Stimulated activated naive CD8-positive, alpha-beta T cell treated with anti-CD3 and anti-CD28 coated beads, Interleukin-15, amount 100 ng/mL, for 72 hours (primary cell): ENCODE data around the gene CCDC88C.
"Not testable (repeated sequence)": the region's sequence is repeated elsewhere in the genome, so short reads cannot be mapped to it uniquely, and the experiment has no call there.

Experiments
- ATAC-seq: fragments of 150-1000 bp; cut with Tn5 transposase; 2 replicates; pipeline ENCODE4 v1.10.0; 2021; ENCODE audit warnings: mild to moderate bottlenecking, moderate library complexity
- DNase-seq, 2 donors: peaks; one replicate each; pipeline ENCODE4 v3.0.0; 2021 to 2022
- H3K27ac Mint-ChIP-seq, 2 donors: one replicate each; pipeline ENCODE4 v1.8.0; 2022; ENCODE audit warnings: mild to moderate bottlenecking in 2 of 2, mixed read lengths in 2 of 2, moderate library complexity in 2 of 2
- H3K27me3 Mint-ChIP-seq: one replicate; pipeline ENCODE4 v1.8.0; 2022; ENCODE audit warnings: mixed read lengths
- H3K4me1 Mint-ChIP-seq: one replicate; pipeline ENCODE4 v1.8.0; 2022; ENCODE audit warnings: mild to moderate bottlenecking, mixed read lengths
- H3K4me3 Mint-ChIP-seq, 2 donors: one replicate each; pipeline ENCODE4 v1.8.0; 2022; ENCODE audit warnings: mild to moderate bottlenecking in 2 of 2, mixed read lengths in 2 of 2, moderate library complexity in 1 of 2
- H3K9me3 Mint-ChIP-seq, 2 donors: one replicate each; pipeline ENCODE4 v1.8.0; 2022; ENCODE audit warnings: mixed read lengths in 2 of 2

Gene CCDC88C

DNA sequence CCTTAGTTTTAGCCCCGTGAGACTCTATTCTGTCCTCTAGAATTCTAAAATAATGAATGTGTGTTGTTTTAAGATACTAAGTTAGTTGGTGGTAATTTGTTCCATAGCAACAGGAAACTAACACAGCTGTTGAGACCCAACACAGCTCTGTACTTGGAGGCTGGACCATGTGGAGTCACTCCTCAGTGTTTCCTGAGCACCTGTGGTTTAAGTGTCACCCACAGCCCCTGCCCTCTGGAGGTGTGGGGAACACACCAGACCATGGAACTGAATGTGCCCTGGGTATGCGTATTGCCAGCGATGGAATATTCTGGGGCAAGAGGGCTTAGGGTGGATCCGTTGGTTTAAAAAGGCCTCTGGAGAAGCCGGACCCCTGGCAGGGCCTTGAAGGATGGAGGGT is 156.5 kb downstream of the CCDC88C start:
- Mint-ChIP-seq H3K27ac (peak overlapping the region; percentile 2 to 92), H3K4me3 (peak overlapping the region; percentile 1 to 27), H3K27me3 (no peaks in the 10 kb centered on the region), H3K9me3 (peaks cover 0 to 4% of the 10 kb centered on the region in 2 donors), H3K4me1 (peaks cover 84% of the 10 kb centered on the region)
- DNase-seq (peak; percentile 43 to 69), ATAC-seq (peak; percentile 93)

DNA sequence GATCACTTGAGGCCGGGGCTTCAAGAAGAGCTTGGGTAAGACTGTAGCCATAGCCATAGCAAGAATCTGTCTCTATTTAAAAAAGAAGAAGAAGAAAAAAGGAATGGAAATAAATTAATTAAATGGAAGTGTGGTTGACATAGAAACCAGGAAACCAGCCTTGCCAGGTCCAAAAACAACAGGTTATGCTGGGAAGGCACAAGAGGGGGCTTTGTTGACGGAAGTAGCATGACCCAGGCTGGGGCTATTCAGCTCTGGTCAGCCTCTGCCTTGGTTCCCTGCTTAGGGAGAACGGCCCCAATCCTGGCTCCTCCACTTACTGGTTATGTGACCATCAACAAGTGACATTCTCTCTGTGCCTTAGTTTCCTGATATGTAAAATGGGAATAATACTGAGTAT is 158.7 kb downstream of the CCDC88C start:
- Mint-ChIP-seq H3K4me1 (peaks cover 83% of the 10 kb centered on the region), H3K9me3 (peaks cover 0 to 4% of the 10 kb centered on the region in 2 donors), H3K27me3 (no peaks in the 10 kb centered on the region), H3K27ac (peak overlapping the region in 1 of 2 donors; percentile 54), H3K4me3 (no peak overlapping the region)
- ATAC-seq (no peak), DNase-seq (no peak)

DNA sequence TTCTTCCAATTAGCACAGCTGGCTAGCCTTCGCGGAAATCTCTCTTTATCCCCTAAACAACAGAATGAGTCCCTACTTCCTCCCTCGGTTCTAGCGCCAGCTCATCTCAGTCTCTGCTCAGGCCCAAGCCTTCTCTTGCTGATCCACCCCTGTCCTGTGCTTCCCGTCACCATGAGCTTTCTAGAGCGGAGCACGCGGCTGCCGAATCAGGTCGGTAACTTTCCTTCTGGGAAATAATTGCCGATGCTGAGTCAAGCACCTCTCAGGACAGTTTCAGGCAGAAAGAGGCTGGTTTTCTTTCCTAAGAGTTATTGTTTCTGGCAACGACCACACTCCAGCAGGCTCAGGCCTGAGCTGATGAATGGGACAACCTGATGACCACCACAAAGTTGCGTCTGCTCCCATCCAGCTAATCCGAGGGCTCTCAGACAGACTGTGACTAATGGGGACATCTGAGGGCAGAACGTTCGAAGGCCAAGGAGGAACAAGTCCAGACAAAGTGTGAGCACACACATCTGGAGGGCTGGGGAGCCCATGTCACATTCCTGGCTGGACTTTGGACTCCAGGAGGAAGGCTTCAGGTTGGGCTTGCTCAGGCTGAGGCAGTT is 159.5 kb downstream of the CCDC88C start:
- no peaks in the 10 kb centered on the region for H3K27me3 Mint-ChIP-seq
- ATAC-seq, result no peak

DNA sequence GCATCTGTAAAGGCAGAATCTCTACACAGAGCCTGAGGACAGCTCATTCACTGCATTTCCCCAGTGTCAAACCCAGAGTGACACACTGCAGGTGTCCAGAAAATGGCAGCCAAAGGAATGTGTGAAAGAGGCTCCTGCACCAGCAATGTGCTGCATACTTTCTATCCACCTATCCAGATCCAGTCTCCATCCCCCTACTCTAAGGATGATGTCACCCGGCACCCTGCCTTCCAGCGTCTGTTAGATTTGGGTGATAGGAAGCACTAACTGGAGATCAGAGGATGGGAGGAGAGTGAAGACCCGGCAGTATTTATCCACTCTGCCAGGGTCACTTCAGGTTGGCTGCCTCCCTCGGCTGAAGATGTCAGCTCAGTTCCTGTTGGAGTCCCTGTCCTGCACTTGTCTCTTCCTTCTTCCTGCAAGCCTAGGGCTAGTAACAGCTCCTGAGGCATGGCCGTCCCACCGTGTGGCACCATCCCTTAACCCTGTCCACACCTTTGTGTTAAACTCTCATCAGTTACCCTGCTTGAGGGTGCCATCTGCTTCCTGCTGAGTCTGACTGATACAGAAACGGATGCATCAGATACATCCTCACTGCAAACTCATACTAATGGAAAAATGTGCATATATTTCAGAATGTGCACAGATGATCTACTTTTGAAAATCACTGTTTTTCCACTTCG is 160.2 kb downstream of the CCDC88C start:
- peaks cover 79% of the 10 kb centered on the region for H3K4me1 Mint-ChIP-seq
- H3K27me3 Mint-ChIP-seq, result no peaks in the 10 kb centered on the region
- no peak for ATAC-seq
- H3K4me3 Mint-ChIP-seq, result peak overlapping the region in 1 of 2 donors; percentile 33
- H3K9me3 Mint-ChIP-seq, result peaks cover 0 to 4% of the 10 kb centered on the region in 2 donors
- peak overlapping the region in 1 of 2 donors; percentile 57 for H3K27ac Mint-ChIP-seq
- no peak for DNase-seq

More for the DNA sequence above, 159.5 kb downstream of the CCDC88C start:
- Mint-ChIP-seq H3K4me1 (peaks cover 79% of the 10 kb centered on the region), H3K27ac (peak overlapping the region in 1 of 2 donors; percentile 57), H3K9me3 (peaks cover 0 to 4% of the 10 kb centered on the region in 2 donors), H3K4me3 (no peak overlapping the region)
- DNase-seq, result no peak

DNA sequence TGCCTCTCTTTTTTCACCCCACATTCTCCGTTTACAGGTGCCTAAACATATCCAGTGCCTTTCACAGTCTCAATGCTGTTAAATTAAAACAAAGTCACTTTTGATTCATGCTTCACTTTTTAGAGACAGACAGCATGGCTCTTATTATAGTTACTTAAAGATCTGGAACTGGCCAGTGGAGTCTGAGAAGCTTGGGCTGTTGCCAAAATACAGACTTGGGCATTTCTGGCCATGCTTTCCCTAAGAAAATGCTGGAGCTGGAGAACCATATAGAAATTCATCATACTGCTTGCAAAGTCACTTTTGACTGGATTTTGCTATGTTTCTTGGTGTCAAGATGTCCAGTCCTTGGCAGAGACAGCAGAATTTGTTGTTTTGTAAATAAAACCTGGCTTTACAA is 161.0 kb downstream of the CCDC88C start:
- Mint-ChIP-seq H3K27ac (no peak overlapping the region), H3K4me1 (peaks cover 79% of the 10 kb centered on the region), H3K9me3 (peaks cover 0 to 4% of the 10 kb centered on the region in 2 donors), H3K4me3 (no peak overlapping the region), H3K27me3 (no peaks in the 10 kb centered on the region)
- DNase-seq (no peak), ATAC-seq (no peak)

DNA sequence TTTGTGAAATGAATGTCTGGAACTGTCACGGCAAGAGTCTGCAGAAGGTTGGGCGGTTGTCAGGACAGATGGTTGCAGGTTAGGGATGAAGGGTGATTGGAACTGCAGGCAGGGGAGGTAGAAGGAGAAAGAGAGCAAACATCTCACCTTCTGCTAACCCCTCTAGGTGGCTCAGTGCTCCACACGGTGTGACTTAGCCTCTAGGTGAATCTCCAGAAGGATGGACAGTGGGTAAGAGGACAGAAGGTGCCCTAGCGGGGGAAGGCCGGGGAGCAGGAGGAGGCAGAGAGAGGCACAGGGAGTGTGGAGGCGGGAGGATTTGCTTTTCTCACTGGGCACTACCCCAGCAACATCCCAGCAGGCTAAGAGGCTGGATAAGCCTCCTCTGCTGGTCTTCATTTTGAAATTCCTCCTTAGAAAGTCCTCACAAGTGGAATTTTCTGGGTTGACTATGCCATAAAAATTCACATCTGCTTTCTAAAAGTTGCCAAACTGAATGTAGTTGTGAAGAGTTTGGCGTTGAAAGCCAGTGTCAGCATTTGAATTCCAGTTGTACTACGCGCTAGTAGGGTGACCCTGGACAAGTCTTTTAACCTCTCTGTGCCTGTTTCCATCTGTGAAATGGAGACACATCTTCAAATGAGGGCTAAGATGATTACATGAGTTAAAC is 162.5 kb downstream of the CCDC88C start:
- DNase-seq (no peak), ATAC-seq (no peak)
- no peaks in the 10 kb centered on the region for H3K27me3 Mint-ChIP-seq
- peaks cover 81% of the 10 kb centered on the region for H3K4me1 Mint-ChIP-seq
- H3K9me3 Mint-ChIP-seq, result no peaks in the 10 kb centered on the region
- H3K27ac Mint-ChIP-seq, result peak overlapping the region; percentile 67 to 76
- H3K4me3 Mint-ChIP-seq, result no peak overlapping the region

DNA sequence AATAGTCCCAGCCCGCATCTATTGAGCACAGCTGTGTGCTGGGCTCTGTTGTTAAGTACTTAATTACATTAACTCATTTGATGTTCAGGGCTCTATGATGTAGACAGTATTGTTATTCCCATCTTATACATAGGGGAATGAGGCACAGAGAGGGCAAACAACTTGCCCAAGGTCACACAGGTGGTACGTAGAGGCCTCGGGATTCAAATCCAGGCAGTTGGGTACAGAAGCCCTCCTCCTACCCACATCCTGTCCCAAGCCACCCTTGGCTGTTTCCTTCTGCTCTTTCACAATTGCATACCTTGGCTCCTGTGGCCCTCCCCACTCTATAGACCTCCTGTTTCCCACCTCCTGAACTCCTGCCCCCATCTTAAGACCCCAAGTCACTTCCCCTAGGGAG is 163.2 kb downstream of the CCDC88C start:
- H3K27ac Mint-ChIP-seq, result peak overlapping the region; percentile 67 to 76
- H3K27me3 Mint-ChIP-seq, result no peaks in the 10 kb centered on the region
- H3K4me1 Mint-ChIP-seq, result peaks cover 82% of the 10 kb centered on the region
- no peaks in the 10 kb centered on the region for H3K9me3 Mint-ChIP-seq
- ATAC-seq (peak; percentile 62), DNase-seq (no peak)
- H3K4me3 Mint-ChIP-seq, result peak overlapping the region; percentile 66 to 74

DNA sequence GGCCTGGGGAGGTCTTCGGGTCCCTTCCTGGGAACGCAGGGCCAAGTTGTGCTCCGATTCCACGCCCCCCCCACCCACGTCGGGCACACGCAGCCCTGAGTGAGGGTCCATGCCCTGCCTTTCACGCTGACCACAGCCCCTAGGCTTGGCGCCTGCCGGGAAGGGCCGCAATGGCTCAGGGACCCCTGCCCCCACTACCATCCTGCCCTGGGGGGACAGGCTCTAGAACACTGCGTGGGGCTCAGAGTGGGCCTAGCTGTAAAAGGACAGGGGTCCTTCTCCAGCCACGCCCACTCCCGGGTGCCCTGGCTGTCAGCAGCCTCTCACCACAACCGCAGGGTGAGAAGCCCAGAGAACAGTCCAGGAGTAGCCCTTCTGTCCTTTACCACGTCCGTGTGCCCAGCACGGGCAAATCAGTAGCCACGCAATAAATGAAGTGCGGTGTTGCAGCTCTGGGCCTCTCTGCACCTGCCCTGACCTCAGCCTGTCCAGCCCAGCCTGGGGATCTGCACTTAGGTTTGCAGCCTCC is 163.8 kb downstream of the CCDC88C start:
- no peaks in the 10 kb centered on the region for H3K27me3 Mint-ChIP-seq
- ATAC-seq, result peak; percentile 1

DNA sequence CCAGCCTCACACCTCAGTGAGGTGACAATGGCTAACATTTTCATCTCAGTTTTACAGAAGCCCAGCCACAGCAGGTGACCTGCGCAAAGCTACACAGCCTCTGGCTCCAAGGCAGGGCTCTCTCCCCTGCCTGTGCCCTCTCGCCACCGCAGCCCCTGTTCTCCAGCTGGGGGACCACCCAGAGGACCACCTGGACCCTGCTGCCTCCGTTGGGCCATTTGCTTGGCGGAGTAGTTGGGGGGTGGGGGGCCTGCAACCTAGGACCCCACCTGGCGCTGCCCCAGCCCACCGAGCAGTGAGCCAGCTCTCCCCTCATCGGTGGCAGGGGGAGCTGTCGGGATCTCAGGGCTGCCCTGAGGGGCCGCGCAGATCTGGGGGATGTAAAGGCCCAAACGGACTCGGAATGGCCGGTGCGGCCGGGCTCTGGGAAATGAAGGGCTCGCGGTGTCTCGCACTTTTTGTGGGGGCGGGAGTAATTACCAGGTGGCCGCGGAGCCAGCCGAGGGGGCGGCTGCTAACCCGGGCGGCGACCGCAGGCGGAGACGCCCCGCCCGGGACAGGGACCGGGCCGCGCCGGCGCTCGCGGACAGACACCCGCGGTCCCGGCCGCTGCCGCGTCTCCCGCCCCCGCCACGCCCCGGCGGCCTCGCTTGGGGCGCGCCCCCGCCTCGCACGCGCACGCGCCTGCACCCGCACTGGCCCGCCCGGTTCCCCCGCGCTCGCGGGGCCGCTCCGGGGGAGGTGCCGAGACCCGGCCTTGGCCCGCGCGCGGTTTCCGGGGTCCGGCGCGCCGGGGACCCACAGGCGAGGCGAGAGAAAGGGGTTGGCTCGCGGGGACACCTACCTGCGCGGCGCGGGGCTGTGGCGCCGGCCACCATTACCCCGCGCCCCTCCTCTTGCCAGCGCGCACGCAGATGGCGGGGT is 164.5 kb downstream of the CCDC88C start:
- Mint-ChIP-seq H3K9me3 (no peaks in the 10 kb centered on the region), H3K4me3 (peak overlapping the region; percentile 66 to 80), H3K27ac (peak overlapping the region in 1 of 2 donors; percentile 68), H3K4me1 (peaks cover 87% of the 10 kb centered on the region), H3K27me3 (no peaks in the 10 kb centered on the region)
- DNase-seq, result peak; percentile 33 to 44
- ATAC-seq, result peak; percentile 35

More for the DNA sequence above, 163.8 kb downstream of the CCDC88C start:
- peak overlapping the region; percentile 66 to 74 for H3K4me3 Mint-ChIP-seq
- H3K27ac Mint-ChIP-seq, result peak overlapping the region; percentile 38 to 54
- peaks cover 87% of the 10 kb centered on the region for H3K4me1 Mint-ChIP-seq
- no peaks in the 10 kb centered on the region for H3K9me3 Mint-ChIP-seq
- no peak for DNase-seq

DNA sequence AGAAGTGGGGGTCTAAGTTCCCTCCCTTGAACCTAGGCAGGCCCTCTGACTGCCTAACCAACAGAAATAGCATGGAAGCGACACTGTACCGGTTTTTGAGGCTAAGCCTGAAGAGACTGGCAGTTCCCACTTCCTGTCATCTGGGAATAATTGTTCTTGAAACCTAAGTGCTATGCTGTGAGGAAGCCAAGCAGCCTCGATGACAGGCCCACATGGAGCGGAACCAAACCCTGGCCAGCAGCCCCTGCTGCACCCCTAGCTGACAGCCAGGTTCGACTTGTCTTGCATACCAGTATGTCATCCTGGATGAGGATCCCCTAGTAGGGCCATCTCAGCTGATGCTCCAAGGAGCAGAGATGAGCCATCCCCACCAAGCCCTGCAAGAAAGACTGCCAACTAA is 166.7 kb downstream of the CCDC88C start:
- ATAC-seq, result no peak
- no peak overlapping the region for H3K27ac Mint-ChIP-seq
- H3K27me3 Mint-ChIP-seq, result no peaks in the 10 kb centered on the region
- no peak for DNase-seq
- H3K4me1 Mint-ChIP-seq, result peaks cover 92% of the 10 kb centered on the region
- peaks cover 6 to 8% of the 10 kb centered on the region in 2 donors for H3K9me3 Mint-ChIP-seq
- peak overlapping the region in 1 of 2 donors; percentile 67 for H3K4me3 Mint-ChIP-seq

DNA sequence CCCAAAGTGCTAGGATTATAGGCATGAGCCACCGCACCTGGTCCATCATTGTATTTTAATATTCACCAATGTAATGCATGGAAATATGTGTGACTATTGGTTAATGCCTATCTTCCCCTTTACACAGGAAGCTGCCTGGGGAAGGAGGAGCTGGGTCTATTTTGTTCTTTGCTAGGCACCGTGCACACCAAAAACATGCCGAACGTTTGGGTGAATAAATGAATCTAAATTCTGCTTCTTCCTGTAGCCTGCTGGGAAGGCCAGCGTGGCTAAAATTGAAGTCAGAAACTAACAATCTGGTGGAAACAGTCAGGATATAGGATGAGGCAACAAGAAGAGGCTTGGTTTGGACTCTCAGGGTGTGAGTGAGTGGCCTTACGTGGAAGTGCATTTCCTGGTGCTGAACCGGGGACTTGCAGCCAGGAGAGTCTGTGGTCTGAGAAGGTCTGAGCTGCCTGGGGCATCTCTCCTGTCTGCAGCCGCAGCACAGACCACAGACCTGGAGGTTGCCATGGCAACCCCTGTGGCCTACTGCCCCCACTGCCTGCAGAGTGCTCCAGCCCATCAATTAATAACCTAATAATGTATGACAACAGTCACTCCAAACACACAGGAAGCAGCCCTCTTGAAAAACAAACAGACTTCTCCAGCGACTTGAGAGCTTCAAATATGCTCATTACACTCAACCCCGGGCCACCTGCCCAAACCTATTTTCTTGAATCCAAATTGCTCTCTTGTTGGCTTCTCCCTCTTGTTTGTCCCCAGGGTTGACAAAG is 167.6 kb downstream of the CCDC88C start:
- Mint-ChIP-seq H3K4me1 (peaks cover 95% of the 10 kb centered on the region), H3K4me3 (peak overlapping the region; percentile 44 to 67), H3K27me3 (no peaks in the 10 kb centered on the region), H3K27ac (peak overlapping the region; percentile 87 to 92), H3K9me3 (peaks cover 6 to 8% of the 10 kb centered on the region in 2 donors)
- peak; percentile 39 to 73 for DNase-seq
- peak; percentile 57 for ATAC-seq

DNA sequence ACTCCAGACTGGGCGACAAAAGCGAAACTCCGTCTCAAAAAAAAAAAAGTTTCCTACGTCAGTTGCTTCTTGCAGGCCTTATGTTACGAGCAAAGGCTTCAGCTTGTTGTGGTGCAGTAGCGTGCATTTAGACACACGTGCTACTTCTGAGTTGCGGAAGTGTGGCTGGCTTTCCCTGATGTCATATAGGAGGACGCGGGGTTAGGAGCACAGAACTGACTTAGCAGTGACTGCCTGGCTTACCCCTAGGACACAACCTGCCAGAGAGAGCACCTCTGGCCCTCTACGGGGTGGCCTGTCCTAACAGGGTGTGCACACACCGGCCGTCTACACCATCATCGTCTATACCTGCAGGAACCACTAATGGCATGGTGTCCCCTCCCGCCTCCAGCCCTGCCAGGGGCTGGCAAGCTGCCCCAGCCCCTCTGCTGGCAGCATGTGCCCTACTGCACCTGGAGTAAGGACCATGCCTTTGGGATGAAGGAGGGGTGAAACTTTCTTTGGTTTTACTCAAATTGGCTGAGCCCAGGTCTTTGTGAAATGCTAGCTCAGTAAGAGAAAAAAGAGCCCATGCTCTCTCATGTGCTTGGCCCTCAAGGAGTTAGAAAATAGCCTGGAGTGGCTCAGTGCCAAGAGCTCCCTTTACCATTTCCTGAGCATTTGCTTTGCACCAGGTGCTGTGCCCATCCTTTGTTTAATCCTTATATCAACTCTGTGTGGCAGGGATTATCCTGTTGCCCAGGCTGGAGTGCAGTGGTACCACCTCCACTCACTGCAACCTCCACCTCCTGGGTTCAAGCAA is 171.4 kb downstream of the CCDC88C start:
- peak; percentile 58 for ATAC-seq
- H3K9me3 Mint-ChIP-seq, result peaks cover 6 to 8% of the 10 kb centered on the region in 2 donors
- DNase-seq, result peak; percentile 66 to 76
- peak overlapping the region; percentile 57 to 89 for H3K4me3 Mint-ChIP-seq
- no peaks in the 10 kb centered on the region for H3K27me3 Mint-ChIP-seq
- peak overlapping the region; percentile 87 to 96 for H3K27ac Mint-ChIP-seq
- H3K4me1 Mint-ChIP-seq, result peaks cover 99% of the 10 kb centered on the region

DNA sequence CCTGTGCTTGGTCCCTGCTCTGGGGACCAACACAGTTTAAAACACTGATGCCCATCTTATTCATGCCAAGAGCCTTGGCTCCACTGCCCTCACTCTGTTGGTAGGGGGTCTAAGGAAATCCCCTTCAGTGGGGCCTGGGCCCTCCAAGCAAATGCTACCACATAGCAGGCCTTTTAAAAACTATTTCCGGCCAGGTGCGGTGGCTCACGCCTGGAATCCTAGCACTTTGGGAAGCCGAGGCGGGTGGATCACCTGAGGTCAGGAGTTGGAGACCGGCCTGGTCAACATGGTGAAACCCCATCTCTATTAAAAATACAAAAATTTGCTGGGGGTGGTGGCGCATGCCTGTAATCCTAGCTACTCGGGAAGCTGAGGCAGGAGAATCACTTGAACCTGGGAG is 172.0 kb downstream of the CCDC88C start:
- Mint-ChIP-seq H3K27ac (peak overlapping the region; percentile 87 to 96), H3K4me1 (peaks cover 99% of the 10 kb centered on the region), H3K4me3 (peak overlapping the region; percentile 57 to 89)
- not testable (repeated sequence) for H3K9me3 Mint-ChIP-seq, H3K27me3 Mint-ChIP-seq, DNase-seq, ATAC-seq
